A549 (cell line): ENCODE data around the gene CYB5B.

Experiments
- CHD2 ChIP-seq: fragments of 150-350 bp; IDR thresholded peaks from 2 replicates; pipeline ENCODE4 v1.6.1; 2014; ENCODE audit warnings: low read length; ENCODE audit not compliant: partially characterized antibody
- CTCF ChIP-seq: fragments of >200 bp; sonication (Bioruptor Twin); formaldehyde crosslinking; IDR thresholded peaks from 3 replicates; pipeline ENCODE4 v1.5.1; 2016
- EP300 ChIP-seq, 2 experiments: fragments of >200 bp; sonication (Bioruptor Twin); formaldehyde crosslinking; IDR thresholded peaks; 2 replicates in 1 of 2; 3 replicates in 1 of 2; pipeline ENCODE4 v1.6.1; 2016 to 2017
- HDAC2 ChIP-seq: fragments of 200-600 bp; sonication (generic); IDR thresholded peaks from 2 replicates; pipeline ENCODE4 v1.6.1; 2016
- MAZ ChIP-seq: fragments of 150-350 bp; IDR thresholded peaks from 2 replicates; pipeline ENCODE4 v1.6.1; 2014; ENCODE audit warnings: antibody characterized with exemption, low read depth, low read length, borderline replicate concordance
- NFE2L2 ChIP-seq: fragments of 150-350 bp; conservative IDR thresholded peaks from 2 replicates; pipeline ENCODE4 v1.6.1; 2014; ENCODE audit warnings: low read length
- POLR2A ChIP-seq: IDR thresholded peaks from 2 replicates; pipeline ENCODE4 v1.6.1; 2012; ENCODE audit warnings: mild to moderate bottlenecking, low read length
- POLR2AphosphoS2 ChIP-seq: conservative IDR thresholded peaks from 2 replicates; pipeline ENCODE4 v1.6.1; 2012; ENCODE audit warnings: low read length, improper control_type of control experiment, inconsistent platforms
- RAD21 ChIP-seq, 2 experiments: fragments of >200 bp in 1 of 2; sonication (Bioruptor Twin) in 1 of 2; formaldehyde crosslinking in 1 of 2; IDR thresholded peaks in 1 of 2; conservative IDR thresholded peaks in 1 of 2; 2 replicates in 1 of 2; 3 replicates in 1 of 2; pipeline ENCODE4 v1.6.1; 2012 to 2018; ENCODE audit warnings: inconsistent platforms in 1 of 2
- RFX5 ChIP-seq: fragments of 450-650 bp; IDR thresholded peaks from 2 replicates; pipeline ENCODE4 v1.7.1; 2014; ENCODE audit warnings: antibody characterized with exemption, mild to moderate bottlenecking, moderate library complexity
- SMC3 ChIP-seq: fragments of >200 bp; sonication (Bioruptor Twin); formaldehyde crosslinking; IDR thresholded peaks from 3 replicates; pipeline ENCODE4 v1.6.1; 2018; ENCODE audit warnings: inconsistent platforms
- TF ChIP-seq, protein P1 (sequence below): fragments of 200-600 bp; sonication (generic); IDR thresholded peaks from 2 replicates; pipeline ENCODE4 v1.6.1; 2016; ENCODE audit warnings: antibody characterized with exemption, mild to moderate bottlenecking, moderate library complexity

- TF ChIP-seq CTCF = no peak
- no peak for TF ChIP-seq EP300 (IDR thresholded peaks at IDR 0.05)
- no peak for TF ChIP-seq SMC3
- TF ChIP-seq POLR2AphosphoS2 = no peak
- no peak for TF ChIP-seq CHD2
- TF ChIP-seq, protein P1, sequence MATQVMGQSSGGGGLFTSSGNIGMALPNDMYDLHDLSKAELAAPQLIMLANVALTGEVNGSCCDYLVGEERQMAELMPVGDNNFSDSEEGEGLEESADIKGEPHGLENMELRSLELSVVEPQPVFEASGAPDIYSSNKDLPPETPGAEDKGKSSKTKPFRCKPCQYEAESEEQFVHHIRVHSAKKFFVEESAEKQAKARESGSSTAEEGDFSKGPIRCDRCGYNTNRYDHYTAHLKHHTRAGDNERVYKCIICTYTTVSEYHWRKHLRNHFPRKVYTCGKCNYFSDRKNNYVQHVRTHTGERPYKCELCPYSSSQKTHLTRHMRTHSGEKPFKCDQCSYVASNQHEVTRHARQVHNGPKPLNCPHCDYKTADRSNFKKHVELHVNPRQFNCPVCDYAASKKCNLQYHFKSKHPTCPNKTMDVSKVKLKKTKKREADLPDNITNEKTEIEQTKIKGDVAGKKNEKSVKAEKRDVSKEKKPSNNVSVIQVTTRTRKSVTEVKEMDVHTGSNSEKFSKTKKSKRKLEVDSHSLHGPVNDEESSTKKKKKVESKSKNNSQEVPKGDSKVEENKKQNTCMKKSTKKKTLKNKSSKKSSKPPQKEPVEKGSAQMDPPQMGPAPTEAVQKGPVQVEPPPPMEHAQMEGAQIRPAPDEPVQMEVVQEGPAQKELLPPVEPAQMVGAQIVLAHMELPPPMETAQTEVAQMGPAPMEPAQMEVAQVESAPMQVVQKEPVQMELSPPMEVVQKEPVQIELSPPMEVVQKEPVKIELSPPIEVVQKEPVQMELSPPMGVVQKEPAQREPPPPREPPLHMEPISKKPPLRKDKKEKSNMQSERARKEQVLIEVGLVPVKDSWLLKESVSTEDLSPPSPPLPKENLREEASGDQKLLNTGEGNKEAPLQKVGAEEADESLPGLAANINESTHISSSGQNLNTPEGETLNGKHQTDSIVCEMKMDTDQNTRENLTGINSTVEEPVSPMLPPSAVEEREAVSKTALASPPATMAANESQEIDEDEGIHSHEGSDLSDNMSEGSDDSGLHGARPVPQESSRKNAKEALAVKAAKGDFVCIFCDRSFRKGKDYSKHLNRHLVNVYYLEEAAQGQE = no peak
- no peak for TF ChIP-seq RFX5
- no peak for TF ChIP-seq POLR2A
- TF ChIP-seq RAD21 (conservative IDR thresholded peaks at IDR 0.05 in 1 of 2, IDR thresholded peaks at IDR 0.05 in 1 of 2) = no peak
- no peak for TF ChIP-seq MAZ
- no peak for TF ChIP-seq NFE2L2
- no peak for TF ChIP-seq HDAC2
Measured at GRCh38 chr16:69509125-69509524, 84.7 kb downstream of the CYB5B start.
